Measurements from ENCODE around the gene OXCT1.
"Not testable (repeated sequence)": the region's sequence is repeated elsewhere in the genome, so short reads cannot be mapped to it uniquely, and the experiment has no call there.

Gene OXCT1

GRCh38 chr5:41871852-41872251 lies 1.6 kb upstream of the OXCT1 start:
- DNase-seq = no peak

- DNase-seq = no peak
These were observed 413 bp upstream of the OXCT1 start for GRCh38 chr5:41870627-41871048.

GRCh38 chr5:41869151-41869723 lies 988 bp downstream of the OXCT1 start:
- peak; percentile 43 for DNase-seq

GRCh38 chr5:41863871-41864486 lies 6.2 kb downstream of the OXCT1 start:
- DNase-seq = no peak

- no peak for DNase-seq
These were observed 11.3 kb downstream of the OXCT1 start for GRCh38 chr5:41858890-41859289.

GRCh38 chr5:41857989-41858388 lies 12.2 kb downstream of the OXCT1 start:
- no peak for DNase-seq

GRCh38 chr5:41856644-41857491 lies 13.4 kb downstream of the OXCT1 start:
- peak; percentile 78 for DNase-seq

- no peak for DNase-seq
These were observed 17.9 kb downstream of the OXCT1 start for GRCh38 chr5:41852293-41852692.

- no peak for DNase-seq
These were observed 19.1 kb downstream of the OXCT1 start for GRCh38 chr5:41851116-41851515.

GRCh38 chr5:41848983-41849382 lies 21.2 kb downstream of the OXCT1 start:
- DNase-seq = no peak

GRCh38 chr5:41845751-41846150 lies 24.5 kb downstream of the OXCT1 start:
- DNase-seq = not testable (repeated sequence)

GRCh38 chr5:41844502-41844901 lies 25.7 kb downstream of the OXCT1 start:
- no peak for DNase-seq

- peak; percentile 62 for DNase-seq
These were observed 26.5 kb downstream of the OXCT1 start for GRCh38 chr5:41843456-41844370.

- DNase-seq = no peak
These were observed 27.4 kb downstream of the OXCT1 start for GRCh38 chr5:41842777-41843176.

- no peak for DNase-seq
These were observed 28.9 kb downstream of the OXCT1 start for GRCh38 chr5:41841325-41841724.

GRCh38 chr5:41840251-41840650 lies 30.0 kb downstream of the OXCT1 start:
- no peak for DNase-seq

- DNase-seq = no peak
These were observed 32.4 kb downstream of the OXCT1 start for GRCh38 chr5:41837793-41838192.

GRCh38 chr5:41835645-41836044 lies 34.6 kb downstream of the OXCT1 start:
- no peak for DNase-seq

GRCh38 chr5:41834506-41834905 lies 35.7 kb downstream of the OXCT1 start:
- DNase-seq = no peak

GRCh38 chr5:41832430-41832829 lies 37.8 kb downstream of the OXCT1 start:
- DNase-seq = no peak

- DNase-seq = no peak
These were observed 39.1 kb downstream of the OXCT1 start for GRCh38 chr5:41831155-41831554.

GRCh38 chr5:41827792-41828191 lies 42.4 kb downstream of the OXCT1 start:
- no peak for DNase-seq

GRCh38 chr5:41822036-41822435 lies 48.2 kb downstream of the OXCT1 start:
- DNase-seq = no peak

Measured in NCI-H510A treated with DMSO at 0.1 percent for 48 hours (cell line).